Lower leg skin (tissue), 4 donors: Measurements from ENCODE around the gene SLC9A9. TPM values are rescaled to one million over a fixed set of nuclear protein-coding genes. Genes with fewer than 3 reads are reported as not detected.

Source experiments
- DNase-seq, 2 donors: peaks; one replicate each; pipeline ENCODE4 v3.0.0-alpha.2; 2019; ENCODE audit warnings: low spot score in 2 of 2
- H3K4me3 ChIP-seq: fragments of 200-600 bp; sonication (generic); 2 replicates; pipeline ENCODE4 v1.5.1; 2017; ENCODE audit warnings: mild to moderate bottlenecking, low read depth; ENCODE audit not compliant: poor library complexity, severe bottlenecking
- POLR2A ChIP-seq, 2 donors: fragments of 450-650 bp; IDR thresholded peaks; one replicate each; pipeline ENCODE4 v1.6.1; 2016 to 2017; ENCODE audit warnings: antibody characterized with exemption in 2 of 2, mild to moderate bottlenecking in 1 of 2, moderate library complexity in 1 of 2
- WGBS, 2 donors: methylation state at CpG; one replicate each; pipeline ENCODE4 v1.1.5; 2018; 5-methylcytosine and 5-hydroxymethylcytosine counted together
- intact Hi-C: fragments of 100-400 bp; cut with DNase I; formaldehyde crosslinking; loops from one replicate; pipeline ENCODE4 v1.15.0; 2023; ENCODE audit warnings: low total_unique reads
- total RNA-seq, 4 donors: library from RNA; depleted of rRNA; stranded (reverse); fragments of >200 nt; gene quantifications; one replicate each; pipeline ENCODE4 v1.1.0, GENCODE V29; 2016
- TF ChIP-seq, protein P1 (sequence below), 3 donors: fragments of 450-650 bp; IDR thresholded peaks; one replicate each; pipeline ENCODE4 v1.5.1; 2016; ENCODE audit warnings: antibody characterized with exemption in 3 of 3, mild to moderate bottlenecking in 3 of 3, moderate library complexity in 2 of 3

The SLC9A9 gene
- total RNA-seq, 4 donors from 2014 or later: 14.6 to 40.8 (median 23.7) TPM

- DNase-seq: no peak
- intact Hi-C loops: no loop called here
- no peak overlapping the region for H3K4me3 ChIP-seq
- WGBS, 2 donors: 63 to 64% methylated on average over 2 of the region's 2 CpGs
- TF ChIP-seq, protein P1, sequence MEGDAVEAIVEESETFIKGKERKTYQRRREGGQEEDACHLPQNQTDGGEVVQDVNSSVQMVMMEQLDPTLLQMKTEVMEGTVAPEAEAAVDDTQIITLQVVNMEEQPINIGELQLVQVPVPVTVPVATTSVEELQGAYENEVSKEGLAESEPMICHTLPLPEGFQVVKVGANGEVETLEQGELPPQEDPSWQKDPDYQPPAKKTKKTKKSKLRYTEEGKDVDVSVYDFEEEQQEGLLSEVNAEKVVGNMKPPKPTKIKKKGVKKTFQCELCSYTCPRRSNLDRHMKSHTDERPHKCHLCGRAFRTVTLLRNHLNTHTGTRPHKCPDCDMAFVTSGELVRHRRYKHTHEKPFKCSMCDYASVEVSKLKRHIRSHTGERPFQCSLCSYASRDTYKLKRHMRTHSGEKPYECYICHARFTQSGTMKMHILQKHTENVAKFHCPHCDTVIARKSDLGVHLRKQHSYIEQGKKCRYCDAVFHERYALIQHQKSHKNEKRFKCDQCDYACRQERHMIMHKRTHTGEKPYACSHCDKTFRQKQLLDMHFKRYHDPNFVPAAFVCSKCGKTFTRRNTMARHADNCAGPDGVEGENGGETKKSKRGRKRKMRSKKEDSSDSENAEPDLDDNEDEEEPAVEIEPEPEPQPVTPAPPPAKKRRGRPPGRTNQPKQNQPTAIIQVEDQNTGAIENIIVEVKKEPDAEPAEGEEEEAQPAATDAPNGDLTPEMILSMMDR (IDR thresholded peaks at IDR 0.05): no peak
- TF ChIP-seq POLR2A (IDR thresholded peaks at IDR 0.05): no peak
These were observed 376.6 kb downstream of the SLC9A9 start for GRCh38 chr3:143471705-143472104.

DNA sequence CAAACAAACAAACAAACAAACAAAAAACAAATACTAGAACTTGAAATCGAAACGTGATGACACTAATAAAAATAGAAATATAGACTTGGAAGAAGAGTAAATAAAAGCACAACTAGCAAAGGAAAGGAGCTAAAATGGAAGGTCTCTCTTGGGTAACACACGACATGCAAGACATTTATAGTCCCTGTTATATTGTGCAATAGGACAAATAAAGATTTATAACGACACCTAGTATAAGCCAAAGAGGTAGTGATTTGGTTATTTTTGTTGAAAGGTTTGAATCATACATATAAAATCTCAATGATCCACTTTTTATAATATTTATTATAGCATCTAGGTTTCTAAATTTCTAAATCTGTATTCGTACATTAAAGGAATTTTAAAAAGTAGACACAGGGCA, 379.1 kb downstream of the SLC9A9 start:
- DNase-seq: no peak
- WGBS, 2 donors: 75 to 79% methylated on average over 5 of the region's 5 CpGs
- intact Hi-C loops: no loop called here
- TF ChIP-seq, protein P1 (IDR thresholded peaks at IDR 0.05): no peak
- no peak for TF ChIP-seq POLR2A (IDR thresholded peaks at IDR 0.05)
- H3K4me3 ChIP-seq: no peak overlapping the region

- DNase-seq: no peak
- intact Hi-C loops: no loop called here
- 81 to 90% methylated on average over 1 of the region's 1 CpG for WGBS, 2 donors
These were observed 382.6 kb downstream of the SLC9A9 start for GRCh38 chr3:143465666-143466065.

DNA sequence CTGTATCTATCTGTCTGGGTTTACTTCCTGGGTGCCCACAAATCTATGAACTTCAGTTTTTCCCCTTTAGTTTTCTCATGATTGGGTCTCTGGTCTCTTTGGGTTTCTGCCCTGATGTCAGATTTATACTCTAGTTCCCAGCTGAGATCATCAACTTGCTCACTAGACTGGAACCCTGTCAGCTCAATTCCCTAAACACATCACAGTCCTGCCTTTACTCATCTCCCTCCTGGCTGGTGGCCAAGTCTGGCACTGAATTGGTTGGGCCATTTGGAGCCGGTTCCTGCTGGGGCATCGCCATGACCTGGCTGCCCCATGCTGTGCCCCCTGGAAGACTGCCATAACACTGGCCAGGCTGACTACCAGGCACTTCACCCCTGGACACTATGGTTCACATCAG, 383.4 kb downstream of the SLC9A9 start:
- intact Hi-C loops: no loop called here
- no peak for DNase-seq
- WGBS, 2 donors: 57 to 65% methylated on average over 2 of the region's 2 CpGs
- H3K4me3 ChIP-seq: no peak overlapping the region
- TF ChIP-seq POLR2A (IDR thresholded peaks at IDR 0.05): no peak
- TF ChIP-seq, protein P1 (IDR thresholded peaks at IDR 0.05): no peak

More at GRCh38 chr3:143465666-143466065, 382.6 kb downstream of the SLC9A9 start:
- TF ChIP-seq POLR2A (IDR thresholded peaks at IDR 0.05): no peak
- TF ChIP-seq, protein P1 (IDR thresholded peaks at IDR 0.05): no peak
- no peak overlapping the region for H3K4me3 ChIP-seq

DNA sequence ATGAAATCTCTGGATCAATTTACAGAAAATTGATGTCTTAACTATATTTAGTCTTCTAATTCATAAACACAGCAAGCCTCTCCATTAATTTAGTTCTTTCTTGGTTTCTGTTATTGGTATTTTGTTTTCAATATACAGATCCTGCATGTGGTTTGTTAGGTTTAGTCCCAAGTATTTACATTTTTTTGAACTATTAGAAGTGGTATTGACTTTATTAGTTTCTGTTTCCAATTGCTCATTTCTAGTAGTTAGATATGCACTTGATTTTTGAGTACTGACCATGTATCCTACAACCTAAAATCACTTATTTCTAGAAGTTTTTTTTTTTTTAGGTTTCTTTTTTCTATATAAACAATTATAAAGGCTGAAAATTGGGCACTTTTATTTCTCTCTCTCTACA, 392.8 kb downstream of the SLC9A9 start:
- TF ChIP-seq, protein P1 (IDR thresholded peaks at IDR 0.05): no peak
- no peak for TF ChIP-seq POLR2A (IDR thresholded peaks at IDR 0.05)
- no peak for DNase-seq
- H3K4me3 ChIP-seq: no peak overlapping the region
- intact Hi-C loops: no loop called here

DNA sequence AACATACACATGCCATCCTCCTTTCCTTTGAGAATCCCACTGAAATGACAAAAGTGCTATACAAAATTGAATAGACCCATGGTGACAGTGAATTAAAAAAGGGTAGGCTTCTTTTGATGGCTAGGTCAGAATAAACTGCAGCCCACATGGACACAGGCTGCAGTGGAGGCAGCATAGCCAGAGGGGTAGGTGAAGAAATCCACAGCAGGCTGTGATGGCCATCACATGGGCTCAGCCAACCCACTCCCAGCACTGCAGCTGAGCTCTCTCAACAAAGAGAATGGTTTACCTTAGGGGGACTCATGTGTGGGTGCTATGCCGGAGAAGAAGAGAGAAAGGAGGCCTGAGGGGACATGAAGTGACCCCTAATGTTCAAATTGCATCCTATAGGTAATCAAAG, 397.6 kb downstream of the SLC9A9 start:
- DNase-seq: no peak
- H3K4me3 ChIP-seq: no peak overlapping the region
- WGBS, 2 donors: 57 to 95% methylated on average over 1 of the region's 1 CpG
- intact Hi-C loops: no loop called here
- TF ChIP-seq POLR2A (IDR thresholded peaks at IDR 0.05): no peak
- TF ChIP-seq, protein P1 (IDR thresholded peaks at IDR 0.05): no peak
